ENCODE data around the gene C6.
"Not testable (repeated sequence)": the region's sequence is repeated elsewhere in the genome, so short reads cannot be mapped to it uniquely, and the experiment has no call there.

C6 gene

DNA sequence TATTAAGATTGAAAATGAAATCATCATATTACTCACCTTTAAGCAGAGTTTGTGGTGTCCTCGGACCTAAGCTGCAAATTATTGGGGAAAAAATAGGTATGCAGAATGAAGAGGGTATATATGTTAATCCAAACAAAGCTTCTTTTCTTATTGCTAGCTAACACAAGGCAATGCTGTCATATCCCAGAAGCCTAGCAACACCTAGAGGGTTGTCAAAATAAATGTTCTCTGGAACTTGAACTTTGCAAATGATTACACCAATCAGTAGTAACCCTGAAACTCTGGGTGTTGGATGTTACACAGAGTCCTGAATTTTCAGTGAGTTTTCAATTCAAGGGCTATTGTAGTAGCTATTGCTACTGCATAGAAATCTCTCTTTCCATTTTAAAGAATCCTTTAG is at the start of gene C6:
TSS of gene C6 (minus strand) at position 193 of the 400 bp plus-strand sequence. CDS start 10,302 bp downstream, outside the sequence.
- no peak for FAIRE-seq
- DNase-seq (ENCODE audit: insufficient read length, low spot score): no peak
- no peak for TF ChIP-seq POLR2A (IDR thresholded peaks at IDR 0.05; ENCODE audit: low read depth, low read length)

DNA sequence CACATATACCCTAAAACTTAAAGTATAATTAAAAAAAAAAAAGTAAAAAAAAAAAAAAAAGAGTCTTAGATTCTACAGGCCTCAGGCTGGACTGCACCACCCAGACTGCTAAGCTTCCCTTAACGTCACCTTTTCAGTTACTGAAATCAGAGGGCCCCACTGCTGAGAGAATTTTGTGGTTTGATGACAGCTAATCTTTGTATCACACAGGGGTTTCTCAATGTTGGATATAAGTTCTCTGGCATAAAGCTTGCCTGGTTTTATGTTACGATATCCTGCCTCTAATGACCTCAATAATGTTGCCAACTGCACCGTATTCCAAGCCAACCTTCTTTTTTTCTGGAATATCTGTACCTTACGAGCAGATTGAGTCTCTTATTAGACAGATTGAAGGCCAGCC is 43.1 kb upstream of the C6 start:
- DNase-seq (ENCODE audit: insufficient read length, low spot score): no peak
- peak; percentile 38 for FAIRE-seq
- TF ChIP-seq POLR2A (IDR thresholded peaks at IDR 0.05; ENCODE audit: low read depth, low read length): no peak

DNA sequence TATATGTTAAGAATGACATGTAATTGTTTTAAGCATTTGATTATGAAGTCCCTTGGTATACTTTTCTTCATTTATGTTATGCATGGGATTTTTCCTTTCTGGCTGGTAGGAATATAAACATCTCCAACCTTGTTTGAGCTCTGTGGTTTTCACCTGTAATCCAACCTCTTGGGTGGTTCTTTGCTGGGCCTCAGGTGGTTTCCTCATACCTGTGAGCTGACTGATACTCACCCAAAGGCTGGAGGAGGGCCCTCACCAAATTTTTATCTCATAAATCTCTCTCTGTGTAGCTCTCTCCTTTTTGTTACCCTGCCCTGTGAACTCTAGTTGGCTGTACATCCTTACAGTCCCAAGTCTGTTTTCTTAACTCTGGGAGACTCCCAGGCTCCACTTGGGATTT is 39.8 kb upstream of the C6 start:
- FAIRE-seq (no peak), DNase-seq (ENCODE audit: insufficient read length, low spot score) (no peak)
- no peak for TF ChIP-seq POLR2A (IDR thresholded peaks at IDR 0.05; ENCODE audit: low read depth, low read length)

DNA sequence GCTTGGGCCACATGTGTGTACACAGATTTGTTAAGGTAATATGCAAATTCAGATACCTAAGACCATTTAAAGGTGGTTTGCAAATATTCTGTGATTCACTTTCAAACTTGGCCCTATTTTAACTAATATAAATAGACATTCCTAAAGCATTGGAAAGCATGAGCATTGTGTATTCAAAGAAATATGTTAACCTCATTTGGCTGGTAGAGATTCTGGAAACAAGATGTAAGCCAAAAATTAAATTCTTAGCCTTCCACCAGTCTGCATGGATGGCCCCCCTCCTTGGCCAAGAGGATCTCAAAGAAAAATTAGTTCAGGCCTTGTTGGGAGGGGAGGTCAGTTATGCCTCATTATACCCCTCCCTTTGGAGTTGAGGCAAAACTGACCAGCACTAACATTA is 38.7 kb upstream of the C6 start:
- DNase-seq (ENCODE audit: insufficient read length, low spot score): no peak
- TF ChIP-seq POLR2A (IDR thresholded peaks at IDR 0.05; ENCODE audit: low read depth, low read length): no peak
- FAIRE-seq: no peak

DNA sequence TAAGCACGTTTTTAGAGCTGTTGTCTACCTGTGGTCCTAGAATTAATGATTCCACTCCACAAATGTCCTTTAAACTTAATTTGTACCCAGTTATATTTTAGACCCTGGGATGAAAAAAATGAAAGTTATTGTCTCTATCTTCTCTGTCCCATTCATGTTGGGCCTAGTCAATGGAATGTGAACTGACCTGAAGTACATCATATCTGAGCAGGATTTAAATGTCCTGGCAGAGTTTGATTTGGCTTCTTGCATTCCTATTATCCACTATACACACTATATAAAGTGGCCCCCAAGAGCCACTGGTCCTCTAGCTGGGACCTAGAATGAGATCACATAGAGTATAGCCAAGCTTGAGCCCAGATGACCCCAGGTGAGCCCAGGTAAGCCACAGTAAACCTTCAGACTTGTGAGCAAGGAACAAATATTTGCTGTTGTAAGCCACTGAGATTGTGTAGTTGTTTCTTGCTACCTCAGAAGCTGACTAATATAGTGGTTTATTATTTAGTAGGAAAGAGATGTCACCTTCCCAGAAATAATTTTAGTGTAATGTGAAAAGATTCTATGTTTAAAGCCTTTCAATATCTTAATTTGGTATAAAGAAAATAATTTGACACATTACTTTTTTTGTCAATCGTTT is 37.1 kb upstream of the C6 start:
- DNase-seq (ENCODE audit: insufficient read length, low spot score) (no peak), FAIRE-seq (no peak)
- no peak for TF ChIP-seq POLR2A (IDR thresholded peaks at IDR 0.05; ENCODE audit: low read depth, low read length)

DNA sequence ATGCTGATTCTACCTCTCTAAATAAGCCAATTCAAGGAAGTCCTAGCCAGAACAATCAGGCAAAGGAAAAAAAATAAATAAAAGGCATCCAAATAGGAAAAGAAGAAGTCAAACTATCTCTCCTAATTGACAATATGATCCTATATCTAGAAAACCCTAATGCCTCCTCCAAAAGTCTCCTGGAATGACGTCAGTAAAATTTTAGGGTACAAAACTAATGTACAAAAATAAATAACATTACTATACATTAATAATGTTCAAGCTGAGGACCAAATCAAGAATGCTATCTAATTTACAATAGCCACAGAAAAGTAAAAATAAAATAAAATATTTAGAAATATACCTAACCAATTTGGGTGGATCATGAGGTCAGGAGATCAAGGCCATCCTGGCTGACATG is 33.8 kb upstream of the C6 start:
- DNase-seq (ENCODE audit: insufficient read length, low spot score) (no peak), FAIRE-seq (no peak)
- no peak for TF ChIP-seq POLR2A (IDR thresholded peaks at IDR 0.05; ENCODE audit: low read depth, low read length)

DNA sequence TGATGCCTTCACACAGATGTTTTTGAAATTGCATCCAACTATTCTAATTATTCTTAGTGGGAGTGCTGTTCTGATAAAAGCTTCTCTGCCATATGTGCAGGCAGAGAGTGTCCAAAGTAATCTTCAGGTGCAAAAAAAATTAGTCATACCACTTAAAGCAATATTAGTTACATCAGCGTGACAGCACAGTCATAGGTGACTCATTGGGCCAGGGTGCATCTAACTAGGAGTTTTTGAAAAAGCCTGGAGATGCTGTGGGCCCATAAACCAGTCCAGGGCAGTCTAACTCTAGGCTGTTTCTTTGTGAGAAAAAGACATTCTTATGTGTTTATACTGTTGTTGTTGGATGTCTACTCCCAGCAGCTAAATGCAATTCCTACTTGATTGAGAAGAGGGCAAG is 33.0 kb upstream of the C6 start:
- peak; percentile 99 for FAIRE-seq
- DNase-seq (ENCODE audit: insufficient read length, low spot score): peak; percentile 34
- TF ChIP-seq POLR2A (IDR thresholded peaks at IDR 0.05; ENCODE audit: low read depth, low read length): no peak

DNA sequence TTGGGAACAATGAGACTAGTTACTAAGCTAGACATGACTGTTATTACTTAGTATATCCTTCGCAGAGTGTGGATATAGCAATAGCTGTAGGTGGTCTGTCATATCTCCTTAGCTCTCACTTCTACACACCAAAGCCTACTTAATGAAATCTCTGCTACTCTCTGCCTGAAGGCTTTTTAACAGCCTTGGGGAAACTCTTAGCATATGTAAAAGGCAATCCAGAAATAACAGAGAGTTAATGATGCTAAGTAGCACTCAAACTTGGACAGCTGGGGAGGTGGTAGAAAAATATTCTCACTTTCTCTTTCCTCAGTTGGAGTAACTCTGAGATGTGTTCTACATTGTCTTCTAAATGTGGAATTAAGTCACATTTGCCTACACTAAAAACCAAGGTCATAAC is 30.2 kb upstream of the C6 start:
- DNase-seq (ENCODE audit: insufficient read length, low spot score): no peak
- FAIRE-seq: peak; percentile 36
- TF ChIP-seq POLR2A (IDR thresholded peaks at IDR 0.05; ENCODE audit: low read depth, low read length): no peak

DNA sequence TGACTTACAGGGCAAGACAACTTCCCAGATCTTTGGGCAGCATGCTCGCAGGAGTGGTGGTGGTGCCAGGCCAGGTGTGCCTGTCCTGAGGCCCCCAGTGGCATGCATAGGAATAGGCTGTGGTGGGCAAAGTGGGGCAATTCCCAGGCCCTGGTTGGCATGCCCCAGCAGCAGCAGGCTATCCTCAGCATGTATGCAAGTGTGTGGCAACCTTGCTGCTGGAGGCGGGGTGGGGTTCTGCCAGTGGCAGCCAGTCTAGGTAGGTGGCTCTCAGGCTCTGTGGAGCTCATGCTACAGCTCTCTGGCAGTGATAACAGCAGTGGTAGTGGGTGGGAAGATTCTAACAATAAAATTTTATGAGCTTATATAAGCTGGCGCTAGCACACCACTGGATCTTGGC is 27.7 kb upstream of the C6 start:
- DNase-seq (ENCODE audit: insufficient read length, low spot score) (no peak), FAIRE-seq (no peak)
- no peak for TF ChIP-seq POLR2A (IDR thresholded peaks at IDR 0.05; ENCODE audit: low read depth, low read length)

DNA sequence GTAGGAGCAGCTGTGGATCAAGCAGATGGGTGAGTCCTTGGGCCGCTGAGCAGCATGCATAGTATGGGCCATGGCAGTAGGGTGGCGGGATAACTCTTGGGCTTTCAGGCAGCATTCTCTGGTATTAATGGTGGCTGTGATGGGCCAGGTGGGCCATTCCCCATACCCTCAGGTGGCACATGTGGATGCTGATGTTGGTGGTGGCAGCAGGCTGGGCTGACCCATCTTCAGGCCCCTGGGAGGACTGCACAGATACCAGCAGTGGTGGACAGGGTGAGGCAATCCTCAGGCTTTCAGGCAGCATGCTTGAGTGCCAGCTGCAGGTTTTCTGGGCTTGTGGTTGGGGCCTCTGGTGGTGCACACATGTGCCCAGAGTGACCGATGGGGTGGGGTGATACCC is 27.1 kb upstream of the C6 start:
- DNase-seq (ENCODE audit: insufficient read length, low spot score): no peak
- no peak for FAIRE-seq
- TF ChIP-seq POLR2A (IDR thresholded peaks at IDR 0.05; ENCODE audit: low read depth, low read length): no peak

DNA sequence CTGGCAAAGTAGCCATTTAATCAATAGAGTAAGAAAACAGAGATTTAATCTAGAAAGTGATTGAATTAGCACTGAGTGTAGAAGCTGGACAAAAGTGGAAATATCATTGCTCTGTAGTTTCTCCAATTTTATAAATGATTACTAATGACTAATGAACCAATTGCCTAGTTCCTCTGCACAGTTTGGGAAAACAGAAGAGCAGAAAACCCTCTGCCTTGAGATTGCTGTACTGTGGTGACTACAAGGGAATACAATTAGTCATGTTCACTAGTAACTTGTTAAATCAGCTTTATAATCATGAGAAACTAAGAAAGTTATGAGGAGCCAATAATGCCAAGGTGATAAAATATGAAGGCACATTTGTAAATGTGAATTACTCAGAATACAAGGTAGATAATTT is 21.1 kb upstream of the C6 start:
- TF ChIP-seq POLR2A (IDR thresholded peaks at IDR 0.05; ENCODE audit: low read depth, low read length): no peak

DNA sequence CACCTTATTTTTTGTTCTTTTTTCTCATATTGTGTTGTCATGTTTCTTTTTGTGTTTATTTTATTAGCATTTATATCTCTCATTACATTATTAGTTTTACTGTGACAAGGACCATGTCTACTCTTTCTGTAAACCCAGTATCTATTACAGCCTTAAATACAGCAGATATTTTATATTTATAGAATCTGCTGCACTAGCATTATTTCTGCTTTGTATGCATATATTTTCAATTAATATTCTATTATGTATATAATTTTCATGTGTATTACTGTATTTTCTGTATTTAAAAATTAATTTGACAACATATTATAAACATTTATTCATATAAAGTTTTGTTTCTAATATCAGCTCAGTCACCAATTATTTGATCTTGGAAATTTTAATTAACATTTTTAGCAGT is 19.5 kb upstream of the C6 start:
- TF ChIP-seq POLR2A (IDR thresholded peaks at IDR 0.05; ENCODE audit: low read depth, low read length): no peak
- DNase-seq (ENCODE audit: insufficient read length, low spot score) (no peak), FAIRE-seq (no peak)

More for the DNA sequence above, 21.1 kb upstream of the C6 start:
- no peak for DNase-seq (ENCODE audit: insufficient read length, low spot score)
- FAIRE-seq: no peak

DNA sequence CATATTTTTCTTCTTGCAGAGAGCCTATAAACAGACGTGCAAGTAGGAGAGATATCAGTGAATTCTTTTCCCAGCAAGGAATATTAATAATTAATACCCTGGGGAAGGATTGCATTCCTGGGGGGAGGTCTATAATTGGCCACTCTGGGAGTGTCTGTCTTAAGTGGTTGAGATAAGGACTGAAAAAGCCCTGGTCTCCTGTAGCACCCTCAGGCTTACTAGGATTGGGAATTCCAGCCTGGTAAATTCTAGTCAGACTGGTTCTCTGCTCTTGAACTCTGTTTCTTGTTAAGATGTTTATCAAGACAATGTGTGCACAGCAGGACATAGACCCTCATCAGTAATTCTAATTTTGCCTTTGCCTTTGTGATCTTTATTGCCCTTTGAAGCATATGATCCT is 16.9 kb upstream of the C6 start:
- FAIRE-seq; DNase-seq (ENCODE audit: insufficient read length, low spot score): not testable (repeated sequence)

DNA sequence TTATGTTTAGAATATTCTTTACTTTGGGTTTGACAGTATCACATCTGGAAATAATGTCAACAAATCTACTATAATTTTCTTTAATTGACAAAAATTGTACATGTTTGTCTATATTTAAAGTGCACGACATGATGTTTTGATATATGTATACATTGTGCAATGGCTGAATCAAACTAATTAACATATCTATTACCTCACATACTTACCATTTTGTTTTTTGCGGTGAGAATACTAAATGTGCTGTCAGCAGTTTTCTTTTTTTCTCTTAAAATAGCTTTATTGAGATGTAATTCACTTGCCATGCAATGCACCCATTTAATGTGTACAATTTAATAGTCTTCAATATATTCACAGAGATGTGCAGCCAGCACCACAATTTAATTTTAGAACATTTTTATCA is 10.6 kb upstream of the C6 start:
- TF ChIP-seq POLR2A (IDR thresholded peaks at IDR 0.05; ENCODE audit: low read depth, low read length): no peak
- FAIRE-seq: peak; percentile 38
- DNase-seq (ENCODE audit: insufficient read length, low spot score): no peak

DNA sequence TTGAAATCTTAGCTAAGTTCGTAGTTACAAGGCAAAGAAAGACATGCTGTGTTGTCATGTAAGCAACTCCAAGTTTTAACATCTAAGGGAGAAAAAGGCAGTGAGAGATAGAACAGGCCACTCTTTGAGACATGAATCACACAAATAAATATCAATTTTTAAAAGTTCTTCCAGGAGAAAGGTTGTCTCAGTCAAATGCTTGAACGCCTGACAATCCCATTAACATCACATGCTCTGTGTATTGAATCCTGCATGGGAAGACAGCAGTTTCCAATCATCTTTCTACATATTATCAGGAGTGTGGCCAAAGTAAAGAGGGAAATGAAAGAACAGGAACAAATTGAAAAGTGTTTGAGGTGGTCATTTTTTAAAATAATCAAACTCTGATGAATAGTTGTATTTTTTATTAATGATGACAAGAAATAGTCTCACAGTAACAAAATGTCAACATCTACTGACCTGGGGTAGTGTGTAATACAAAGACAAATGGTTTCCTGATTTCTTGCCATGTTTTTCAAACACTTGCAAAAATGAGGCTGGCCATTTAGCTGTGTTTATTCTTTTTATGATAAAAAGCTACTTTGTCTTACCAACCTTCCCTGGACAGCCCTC is 6.4 kb upstream of the C6 start:
- no peak for TF ChIP-seq POLR2A (IDR thresholded peaks at IDR 0.05; ENCODE audit: low read depth, low read length)
- no peak for DNase-seq (ENCODE audit: insufficient read length, low spot score)
- FAIRE-seq: no peak

All from H54 (cell line).